Left hindlimb (tissue), 1 donor: ENCODE results near the gene COX4I2.
"Not testable (repeated sequence)": the region's sequence is repeated elsewhere in the genome, so short reads cannot be mapped to it uniquely, and the experiment has no call there.

ENCODE experiments used
- DNase-seq: peaks from one replicate; pipeline ENCODE4 v3.0.0-alpha.2; 2018

COX4I2 gene

GRCh38 chr20:31608251-31608945, 29.3 kb upstream of the COX4I2 start:
- DNase-seq = peak; percentile 92

GRCh38 chr20:31612271-31612640, 25.5 kb upstream of the COX4I2 start:
- not testable (repeated sequence) for DNase-seq

- no peak for DNase-seq
These were observed 22.3 kb upstream of the COX4I2 start for GRCh38 chr20:31615416-31615815.

GRCh38 chr20:31617432-31618104, 20.1 kb upstream of the COX4I2 start:
- no peak for DNase-seq

- no peak for DNase-seq
These were observed 17.5 kb upstream of the COX4I2 start for GRCh38 chr20:31620246-31620645.

GRCh38 chr20:31623123-31623505, 14.6 kb upstream of the COX4I2 start:
- not testable (repeated sequence) for DNase-seq

- DNase-seq = not testable (repeated sequence)
These were observed 11.2 kb upstream of the COX4I2 start for GRCh38 chr20:31626534-31626933.

- DNase-seq = not testable (repeated sequence)
These were observed 9.7 kb upstream of the COX4I2 start for GRCh38 chr20:31628057-31628456.

GRCh38 chr20:31630187-31630790, 7.4 kb upstream of the COX4I2 start:
- peak; percentile 59 for DNase-seq

GRCh38 chr20:31632548-31633338, 5.0 kb upstream of the COX4I2 start:
- DNase-seq = no peak

GRCh38 chr20:31633339-31633914, 4.3 kb upstream of the COX4I2 start:
- no peak for DNase-seq

- DNase-seq = no peak
These were observed 605 bp downstream of the COX4I2 start for GRCh38 chr20:31638317-31638716.

- no peak for DNase-seq
These were observed 1.1 kb downstream of the COX4I2 start for GRCh38 chr20:31638816-31639215.

GRCh38 chr20:31640259-31640658, 2.5 kb downstream of the COX4I2 start:
- no peak for DNase-seq

GRCh38 chr20:31641391-31641790, 3.7 kb downstream of the COX4I2 start:
- DNase-seq = no peak

GRCh38 chr20:31642837-31643236, 5.1 kb downstream of the COX4I2 start:
- DNase-seq = no peak

GRCh38 chr20:31643522-31643921, 5.8 kb downstream of the COX4I2 start:
- no peak for DNase-seq

GRCh38 chr20:31644701-31645100, 7.0 kb downstream of the COX4I2 start:
- DNase-seq = no peak

- DNase-seq = not testable (repeated sequence)
These were observed 10.4 kb downstream of the COX4I2 start for GRCh38 chr20:31648104-31648503.

GRCh38 chr20:31652917-31653396, 15.2 kb downstream of the COX4I2 start:
- no peak for DNase-seq

GRCh38 chr20:31653561-31653960, 15.8 kb downstream of the COX4I2 start:
- no peak for DNase-seq

GRCh38 chr20:31654534-31654933, 16.8 kb downstream of the COX4I2 start:
- DNase-seq = no peak
